Testis (tissue), 2 donors: ENCODE data around the gene AMMECR1L.

ENCODE experiments used
- CTCF ChIP-seq, 3 experiments: fragments of 450-650 bp in 2 of 3; fragments of 200-600 bp in 1 of 3; sonication (generic) in 1 of 3; IDR thresholded peaks; one replicate each; pipeline ENCODE4 v1.5.1; 2016 to 2019; ENCODE audit warnings: antibody characterized with exemption in 3 of 3, mild to moderate bottlenecking in 2 of 3, moderate library complexity in 1 of 3
- POLR2A ChIP-seq: fragments of 450-650 bp; IDR thresholded peaks from one replicate; pipeline ENCODE4 v1.6.1; 2017; ENCODE audit warnings: antibody characterized with exemption, mild to moderate bottlenecking, moderate library complexity

GRCh38 chr2:127841466-127842178 is 44.1 kb downstream of the AMMECR1L start:
- no peak for TF ChIP-seq CTCF (IDR thresholded peaks at IDR 0.05)
- no peak for TF ChIP-seq POLR2A
